HG03103 (cell line): ENCODE measurements around the gene NAA60.
"Not testable (repeated sequence)": the region's sequence is repeated elsewhere in the genome, so short reads cannot be mapped to it uniquely, and the experiment has no call there.

Experiments
- ATAC-seq: cut with Tn5 transposase; IDR thresholded peaks from one replicate; pipeline ENCODE4 v1.9.1; 2021; ENCODE audit warnings: low read depth; ENCODE audit not compliant: unreplicated experiment

Gene NAA60

GRCh38 chr16:3460585-3460984 is 17.1 kb downstream of the NAA60 start:
- ATAC-seq, result no peak

- no peak for ATAC-seq
Measured at GRCh38 chr16:3461151-3461550, 17.7 kb downstream of the NAA60 start.

- ATAC-seq, result no peak
Measured at GRCh38 chr16:3465301-3465700, 21.8 kb downstream of the NAA60 start.

GRCh38 chr16:3465911-3466584 is 22.6 kb downstream of the NAA60 start:
- ATAC-seq, result no peak

GRCh38 chr16:3467182-3467581 is 23.7 kb downstream of the NAA60 start:
- no peak for ATAC-seq

- ATAC-seq, result no peak
Measured at GRCh38 chr16:3467921-3468320, 24.4 kb downstream of the NAA60 start.

- no peak for ATAC-seq
Measured at GRCh38 chr16:3468501-3468900, 25.0 kb downstream of the NAA60 start.

- no peak for ATAC-seq
Measured at GRCh38 chr16:3469736-3470135, 26.3 kb downstream of the NAA60 start.

- no peak for ATAC-seq
Measured at GRCh38 chr16:3470723-3471122, 27.2 kb downstream of the NAA60 start.

GRCh38 chr16:3471518-3472176 is 28.2 kb downstream of the NAA60 start:
- ATAC-seq, result no peak

GRCh38 chr16:3472878-3473595 is 29.6 kb downstream of the NAA60 start:
- no peak for ATAC-seq

- ATAC-seq, result not testable (repeated sequence)
Measured at GRCh38 chr16:3473596-3473943, 30.1 kb downstream of the NAA60 start.

- ATAC-seq, result no peak
Measured at GRCh38 chr16:3474136-3474779, 30.8 kb downstream of the NAA60 start.

- ATAC-seq, result not testable (repeated sequence)
Measured at GRCh38 chr16:3474870-3475269, 31.4 kb downstream of the NAA60 start.

- no peak for ATAC-seq
Measured at GRCh38 chr16:3475604-3476375, 32.3 kb downstream of the NAA60 start.

- no peak for ATAC-seq
Measured at GRCh38 chr16:3476409-3476808, 32.9 kb downstream of the NAA60 start.

- no peak for ATAC-seq
Measured at GRCh38 chr16:3478242-3478925, 34.9 kb downstream of the NAA60 start.

- ATAC-seq, result no peak
Measured at GRCh38 chr16:3479654-3480216, 36.3 kb downstream of the NAA60 start.

GRCh38 chr16:3480901-3481695 is 37.6 kb downstream of the NAA60 start:
- ATAC-seq, result no peak
